ENCODE results near the gene GFAP. TPM values are rescaled to one million over a fixed set of nuclear protein-coding genes. Genes with fewer than 3 reads are reported as not detected.

Gene GFAP
- total and polyA plus RNA-seq, 12 donors = 0.39 to 9.1 (median 1.4) TPM; not detected in 1

GRCh38 chr17:44879376-44879775 is 35.9 kb downstream of the GFAP start:
- Histone ChIP-seq H3K36me3 (replicated peaks in 1 of 2) (peaks cover 0 to 93% of the 10 kb centered on the region in 2 donors), H3K4me3 (no peak overlapping the region), H3K4me1 (replicated peaks in 1 of 2) (peaks cover 1 to 11% of the 10 kb centered on the region in 2 donors), H3K27me3 (no peaks in the 10 kb centered on the region), H3K9me3 (replicated peaks in 1 of 3) (no peaks in the 10 kb centered on the region), H3K27ac (peak overlapping the region in 1 of 5 donors; percentile 3)
- no peak for DNase-seq
- 78 to 95% (median 86%) methylated on average over 6 of the region's 6 CpGs for WGBS, 4 donors
- TF ChIP-seq POLR2A (IDR thresholded peaks at IDR 0.05) (no peak), CTCF (IDR thresholded peaks at IDR 0.05) (no peak)
- intact Hi-C loops (cut with DNase I) = no loop called here

GRCh38 chr17:44878627-44879221 is 36.6 kb downstream of the GFAP start:
- Histone ChIP-seq H3K36me3 (replicated peaks in 1 of 2) (peaks cover 0 to 91% of the 10 kb centered on the region in 2 donors), H3K27ac (no peak overlapping the region), H3K27me3 (no peaks in the 10 kb centered on the region), H3K4me3 (no peak overlapping the region), H3K4me1 (replicated peaks in 1 of 2) (peaks cover 0 to 11% of the 10 kb centered on the region in 2 donors), H3K9me3 (replicated peaks in 1 of 3) (no peaks in the 10 kb centered on the region)
- no peak for TF ChIP-seq POLR2A (IDR thresholded peaks at IDR 0.05)
- TF ChIP-seq CTCF (IDR thresholded peaks at IDR 0.05) = peak; percentile 27 to 61 (median 49)
- intact Hi-C loops (cut with DNase I) = no loop called here
- 44 to 49% (median 48%) methylated on average over 6 of the region's 6 CpGs for WGBS, 4 donors
- DNase-seq = peak in 5 of 7 donors; percentile 26 to 63 (median 52)

- H3K4me1 ChIP-seq (replicated peaks in 1 of 2) = peaks cover 0 to 17% of the 10 kb centered on the region in 2 donors
- no peak for DNase-seq
- TF ChIP-seq CTCF (IDR thresholded peaks at IDR 0.05) (no peak), POLR2A (IDR thresholded peaks at IDR 0.05) (no peak)
- H3K4me3 ChIP-seq = no peak overlapping the region
- WGBS, 4 donors = 80 to 89% (median 86%) methylated on average over 5 of the region's 5 CpGs
- H3K36me3 ChIP-seq (replicated peaks in 1 of 2) = peaks cover 0 to 88% of the 10 kb centered on the region in 2 donors
- H3K9me3 ChIP-seq (replicated peaks in 1 of 3) = no peaks in the 10 kb centered on the region
- intact Hi-C loops (cut with DNase I) = no loop called here
- H3K27ac ChIP-seq = no peak overlapping the region
- H3K27me3 ChIP-seq = no peaks in the 10 kb centered on the region
Observed at GRCh38 chr17:44877121-44877520, 38.2 kb downstream of the GFAP start.

- Histone ChIP-seq H3K4me3 (no peak overlapping the region), H3K36me3 (replicated peaks in 1 of 2) (peaks cover 0 to 88% of the 10 kb centered on the region in 2 donors), H3K4me1 (replicated peaks in 1 of 2) (peaks cover 0 to 17% of the 10 kb centered on the region in 2 donors), H3K27me3 (no peaks in the 10 kb centered on the region), H3K27ac (no peak overlapping the region), H3K9me3 (replicated peaks in 1 of 3) (no peaks in the 10 kb centered on the region)
- intact Hi-C loops (cut with DNase I) = no loop called here
- no peak for DNase-seq
- 92 to 96% (median 94%) methylated on average over 6 of the region's 6 CpGs for WGBS, 4 donors
- TF ChIP-seq CTCF (IDR thresholded peaks at IDR 0.05) (no peak), POLR2A (IDR thresholded peaks at IDR 0.05) (no peak)
Observed at GRCh38 chr17:44875761-44876160, 39.5 kb downstream of the GFAP start.
